ENCODE results near the gene KRTAP5-10.
"Not testable (repeated sequence)": the region's sequence is repeated elsewhere in the genome, so short reads cannot be mapped to it uniquely, and the experiment has no call there.

The KRTAP5-10 gene

GRCh38 chr11:71613931-71614330 is 48.6 kb downstream of the KRTAP5-10 start:
- DNase-seq = not testable (repeated sequence)

- DNase-seq = not testable (repeated sequence)
Measured at GRCh38 chr11:71614366-71614917, 49.1 kb downstream of the KRTAP5-10 start.

- not testable (repeated sequence) for DNase-seq
Measured at GRCh38 chr11:71615003-71615402, 49.6 kb downstream of the KRTAP5-10 start.

Measured in activated CD8-positive, alpha-beta memory T cell treated with anti-CD3 and anti-CD28 coated beads, Interleukin-2, amount 50 U/mL, for 48 hours (primary cell).